ENCODE results near the gene ISX.

The ISX gene

DNA sequence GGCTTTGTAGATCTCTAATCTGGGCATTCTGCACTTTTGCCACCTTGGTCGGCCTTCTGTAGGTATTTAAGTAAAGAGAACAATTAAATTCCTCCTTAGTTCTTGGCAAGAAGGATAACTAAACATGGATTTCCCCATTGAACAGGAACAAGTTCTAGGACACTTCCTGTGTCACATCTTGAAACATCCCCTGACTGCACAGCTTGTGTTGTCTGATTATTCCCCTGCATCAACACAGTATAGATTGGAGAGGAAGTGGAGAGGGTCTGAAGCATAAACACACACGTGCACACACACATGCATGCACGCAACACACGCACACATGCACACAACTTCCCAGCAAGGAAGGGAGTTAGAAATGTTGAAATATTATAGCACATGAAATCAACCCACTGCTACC, 8.6 kb downstream of the ISX start:
- no peak for TF ChIP-seq EZH2 (IDR thresholded peaks at IDR 0.05)
- no peak for TF ChIP-seq FOXP2 (optimal IDR thresholded peaks at IDR 0.05; ENCODE audit: control extremely low read depth, extremely low read length, insufficient read depth)
- TF ChIP-seq POLR2AphosphoS5 (IDR thresholded peaks at IDR 0.05; ENCODE audit: borderline replicate concordance, low read depth, low read length), result no peak
- Histone ChIP-seq H3K9me3 (ENCODE audit: low read depth, low read length) (no peaks in the 10 kb centered on the region), H3K27ac (no peak overlapping the region), H3K4me3 (no peak overlapping the region), H3K9ac (ENCODE audit: insufficient read length) (no peak overlapping the region), H3K36me3 (ENCODE audit: insufficient read depth, low read length) (no peaks in the 10 kb centered on the region)
- no peak for DNase-seq (ENCODE audit: low read depth, low spot score)

GRCh38 chr22:35076630-35077029, 10.7 kb downstream of the ISX start:
- Histone ChIP-seq H3K36me3 (ENCODE audit: insufficient read depth, low read length) (no peaks in the 10 kb centered on the region), H3K27ac (no peak overlapping the region), H3K9ac (ENCODE audit: insufficient read length) (no peak overlapping the region), H3K9me3 (ENCODE audit: low read depth, low read length) (no peaks in the 10 kb centered on the region), H3K4me3 (no peak overlapping the region)
- no peak for DNase-seq (ENCODE audit: low read depth, low spot score)
- TF ChIP-seq EZH2 (IDR thresholded peaks at IDR 0.05) (no peak), POLR2AphosphoS5 (IDR thresholded peaks at IDR 0.05; ENCODE audit: borderline replicate concordance, low read depth, low read length) (no peak), FOXP2 (optimal IDR thresholded peaks at IDR 0.05; ENCODE audit: control extremely low read depth, extremely low read length, insufficient read depth) (no peak)

DNA sequence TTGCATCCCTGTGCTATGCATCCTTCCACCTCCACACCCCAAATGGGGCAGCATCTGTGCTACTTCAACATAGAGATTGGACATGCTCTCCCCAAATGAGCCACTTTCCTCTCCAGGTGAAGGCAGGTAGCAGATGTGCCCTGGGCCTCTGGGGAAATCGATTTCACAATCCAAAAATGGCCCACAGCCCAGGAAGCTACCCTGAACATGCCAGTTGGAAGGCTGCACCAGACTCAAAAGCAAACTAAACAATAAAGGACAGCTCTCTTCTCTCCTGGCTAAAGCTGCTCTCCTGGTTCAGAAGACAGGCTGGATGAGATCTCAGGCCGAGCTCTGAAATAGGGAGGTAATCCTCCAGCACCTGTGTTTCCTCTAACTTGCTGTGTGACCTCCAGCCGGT, 19.7 kb downstream of the ISX start:
- H3K9ac ChIP-seq (ENCODE audit: insufficient read length), result no peak overlapping the region
- H3K36me3 ChIP-seq (ENCODE audit: insufficient read depth, low read length), result no peaks in the 10 kb centered on the region
- H3K4me3 ChIP-seq, result no peak overlapping the region
- DNase-seq (ENCODE audit: low read depth, low spot score), result no peak
- TF ChIP-seq FOXP2 (optimal IDR thresholded peaks at IDR 0.05; ENCODE audit: control extremely low read depth, extremely low read length, insufficient read depth) (no peak), POLR2AphosphoS5 (IDR thresholded peaks at IDR 0.05; ENCODE audit: borderline replicate concordance, low read depth, low read length) (no peak), EZH2 (IDR thresholded peaks at IDR 0.05) (no peak)
- no peak overlapping the region for H3K27ac ChIP-seq
- no peaks in the 10 kb centered on the region for H3K9me3 ChIP-seq (ENCODE audit: low read depth, low read length)

- Histone ChIP-seq H3K9ac (ENCODE audit: insufficient read length) (no peak overlapping the region), H3K9me3 (ENCODE audit: low read depth, low read length) (no peaks in the 10 kb centered on the region)
Measured at GRCh38 chr22:35089139-35089538, 23.2 kb downstream of the ISX start.

DNA sequence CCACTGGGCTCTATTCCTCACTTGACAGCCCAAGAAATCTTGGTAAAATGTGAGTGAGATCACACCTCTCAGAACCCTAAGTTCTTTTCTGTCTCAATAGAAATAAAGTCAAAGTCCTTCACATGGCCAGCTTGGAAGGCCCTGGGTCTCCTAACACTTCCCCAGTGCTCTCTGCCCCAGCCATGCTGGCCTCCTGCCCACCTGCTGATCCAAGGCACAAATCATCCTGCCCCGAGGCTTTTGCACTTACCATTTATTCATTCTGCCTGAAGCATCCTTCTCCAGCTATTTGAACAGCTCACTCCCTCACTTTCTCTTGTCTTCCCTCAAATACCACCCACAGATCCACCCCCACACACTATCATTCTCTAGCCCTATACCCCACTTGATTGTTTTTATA, 26.4 kb downstream of the ISX start:
- DNase-seq (ENCODE audit: low read depth, low spot score), result no peak
- no peak overlapping the region for H3K4me3 ChIP-seq
- no peak overlapping the region for H3K27ac ChIP-seq
- no peak overlapping the region for H3K9ac ChIP-seq (ENCODE audit: insufficient read length)
- no peaks in the 10 kb centered on the region for H3K9me3 ChIP-seq (ENCODE audit: low read depth, low read length)
- TF ChIP-seq EZH2 (IDR thresholded peaks at IDR 0.05) (no peak), POLR2AphosphoS5 (IDR thresholded peaks at IDR 0.05; ENCODE audit: borderline replicate concordance, low read depth, low read length) (no peak), FOXP2 (optimal IDR thresholded peaks at IDR 0.05; ENCODE audit: control extremely low read depth, extremely low read length, insufficient read depth) (no peak)
- H3K36me3 ChIP-seq (ENCODE audit: insufficient read depth, low read length), result no peaks in the 10 kb centered on the region

More at GRCh38 chr22:35089139-35089538, 23.2 kb downstream of the ISX start:
- H3K36me3 ChIP-seq (ENCODE audit: insufficient read depth, low read length), result no peaks in the 10 kb centered on the region
- DNase-seq (ENCODE audit: low read depth, low spot score), result no peak
- H3K27ac ChIP-seq, result no peak overlapping the region
- TF ChIP-seq FOXP2 (optimal IDR thresholded peaks at IDR 0.05; ENCODE audit: control extremely low read depth, extremely low read length, insufficient read depth) (no peak), POLR2AphosphoS5 (IDR thresholded peaks at IDR 0.05; ENCODE audit: borderline replicate concordance, low read depth, low read length) (no peak), EZH2 (IDR thresholded peaks at IDR 0.05) (no peak)
- no peak overlapping the region for H3K4me3 ChIP-seq

DNA sequence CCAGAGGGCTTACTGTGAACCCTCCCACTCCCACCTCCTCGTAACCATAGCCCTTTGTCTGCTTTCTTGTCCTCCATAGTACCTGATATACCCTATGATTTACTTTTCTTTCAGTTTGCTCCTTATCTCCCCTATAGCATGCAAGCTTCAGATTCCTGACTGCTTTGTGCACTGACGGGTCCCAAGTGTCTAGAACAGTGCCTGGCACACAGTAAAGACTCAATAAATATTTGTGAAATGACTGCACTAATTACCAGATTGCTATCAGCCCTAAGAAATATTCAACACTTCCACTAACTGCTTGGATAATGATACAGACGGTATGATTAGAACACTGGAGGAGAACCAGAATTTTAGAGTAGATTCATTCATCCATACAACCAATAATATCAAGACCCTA, 33.0 kb downstream of the ISX start:
- no peak for DNase-seq (ENCODE audit: low read depth, low spot score)
- TF ChIP-seq FOXP2 (optimal IDR thresholded peaks at IDR 0.05; ENCODE audit: control extremely low read depth, extremely low read length, insufficient read depth), result no peak
- TF ChIP-seq EZH2 (IDR thresholded peaks at IDR 0.05), result no peak
- TF ChIP-seq POLR2AphosphoS5 (IDR thresholded peaks at IDR 0.05; ENCODE audit: borderline replicate concordance, low read depth, low read length), result no peak
- Histone ChIP-seq H3K4me3 (no peak overlapping the region), H3K36me3 (ENCODE audit: insufficient read depth, low read length) (no peaks in the 10 kb centered on the region), H3K27ac (no peak overlapping the region), H3K9me3 (ENCODE audit: low read depth, low read length) (no peaks in the 10 kb centered on the region), H3K9ac (ENCODE audit: insufficient read length) (no peak overlapping the region)

- H3K36me3 ChIP-seq (ENCODE audit: insufficient read depth, low read length), result no peaks in the 10 kb centered on the region
- no peak overlapping the region for H3K27ac ChIP-seq
- no peak overlapping the region for H3K9ac ChIP-seq (ENCODE audit: insufficient read length)
- no peaks in the 10 kb centered on the region for H3K9me3 ChIP-seq (ENCODE audit: low read depth, low read length)
- no peak overlapping the region for H3K4me3 ChIP-seq
- TF ChIP-seq EZH2 (IDR thresholded peaks at IDR 0.05), result no peak
- no peak for TF ChIP-seq FOXP2 (optimal IDR thresholded peaks at IDR 0.05; ENCODE audit: control extremely low read depth, extremely low read length, insufficient read depth)
- no peak for TF ChIP-seq POLR2AphosphoS5 (IDR thresholded peaks at IDR 0.05; ENCODE audit: borderline replicate concordance, low read depth, low read length)
- DNase-seq (ENCODE audit: low read depth, low spot score), result no peak
Measured at GRCh38 chr22:35099883-35100282, 33.9 kb downstream of the ISX start.

DNA sequence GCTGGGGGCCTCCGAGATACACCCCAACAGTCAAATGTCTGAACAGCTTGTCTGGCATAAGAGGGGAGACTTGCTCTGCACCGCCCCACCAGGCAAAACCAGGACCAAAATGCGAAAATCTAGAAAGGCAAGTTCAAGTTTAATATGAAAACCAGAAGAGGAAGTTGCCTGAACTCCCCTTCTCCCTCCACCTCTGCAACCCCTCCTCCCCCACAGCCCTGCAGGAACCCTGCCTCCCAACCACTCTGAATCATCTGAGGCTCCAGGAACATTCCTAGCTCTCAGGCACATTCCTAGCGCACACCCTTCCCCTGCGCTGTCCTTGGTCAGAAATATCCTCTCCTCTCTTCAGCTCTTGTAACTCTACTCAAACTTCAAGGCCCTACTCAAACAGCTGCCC, 36.7 kb downstream of the ISX start:
- H3K9ac ChIP-seq (ENCODE audit: insufficient read length), result no peak overlapping the region
- DNase-seq (ENCODE audit: low read depth, low spot score), result no peak
- TF ChIP-seq FOXP2 (optimal IDR thresholded peaks at IDR 0.05; ENCODE audit: control extremely low read depth, extremely low read length, insufficient read depth), result no peak
- TF ChIP-seq POLR2AphosphoS5 (IDR thresholded peaks at IDR 0.05; ENCODE audit: borderline replicate concordance, low read depth, low read length), result no peak
- no peak for TF ChIP-seq EZH2 (IDR thresholded peaks at IDR 0.05)
- H3K4me3 ChIP-seq, result no peak overlapping the region
- H3K9me3 ChIP-seq (ENCODE audit: low read depth, low read length), result no peaks in the 10 kb centered on the region
- H3K27ac ChIP-seq, result no peak overlapping the region
- H3K36me3 ChIP-seq (ENCODE audit: insufficient read depth, low read length), result no peaks in the 10 kb centered on the region

- Histone ChIP-seq H3K9ac (ENCODE audit: insufficient read length) (no peak overlapping the region), H3K36me3 (ENCODE audit: insufficient read depth, low read length) (no peaks in the 10 kb centered on the region), H3K4me3 (no peak overlapping the region), H3K27ac (no peak overlapping the region), H3K9me3 (ENCODE audit: low read depth, low read length) (no peaks in the 10 kb centered on the region)
- no peak for TF ChIP-seq EZH2 (IDR thresholded peaks at IDR 0.05)
- TF ChIP-seq FOXP2 (optimal IDR thresholded peaks at IDR 0.05; ENCODE audit: control extremely low read depth, extremely low read length, insufficient read depth), result no peak
- no peak for TF ChIP-seq POLR2AphosphoS5 (IDR thresholded peaks at IDR 0.05; ENCODE audit: borderline replicate concordance, low read depth, low read length)
- DNase-seq (ENCODE audit: low read depth, low spot score), result no peak
Measured at GRCh38 chr22:35103761-35104160, 37.8 kb downstream of the ISX start.
